Left ventricle myocardium superior (tissue), 1 donor: ENCODE results near the gene PLIN5. TPM values are rescaled to one million over a fixed set of nuclear protein-coding genes. Genes with fewer than 3 reads are reported as not detected.
A peak's percentile ranks its signal among the peaks of the same experiment; 100 is the strongest.
"Not testable (repeated sequence)": the region's sequence is repeated elsewhere in the genome, so short reads cannot be mapped to it uniquely, and the experiment has no call there.

Experiments
- ATAC-seq: fragments of 200-7000 bp; cut with Tn5 transposase; one replicate; pipeline ENCODE4 v1.9.1; 2020; ENCODE audit warnings: mild to moderate bottlenecking, moderate library complexity
- DNase-seq: peaks from one replicate; pipeline ENCODE4 v3.0.0-alpha.2; 2020
- intact Hi-C: fragments of 100-400 bp; cut with micrococcal nuclease; formaldehyde crosslinking; loops from one replicate; pipeline ENCODE4 v1.11.0; 2022
- total RNA-seq: library from RNA; stranded (reverse); fragmentation: NEBNext Ultra II Directional; extraction: Animal tissue kit (Norgen Biotek cat#: 25700); gene quantifications from one replicate; pipeline ENCODE4 v1.2.1, GENCODE V29; 2021
- donor health status: DM: no; HTN: yes; CAD: no; lungs with severe emphysema.

The PLIN5 gene
- total RNA-seq, 1 donor from 2014 or later, result 44.2 TPM

DNA sequence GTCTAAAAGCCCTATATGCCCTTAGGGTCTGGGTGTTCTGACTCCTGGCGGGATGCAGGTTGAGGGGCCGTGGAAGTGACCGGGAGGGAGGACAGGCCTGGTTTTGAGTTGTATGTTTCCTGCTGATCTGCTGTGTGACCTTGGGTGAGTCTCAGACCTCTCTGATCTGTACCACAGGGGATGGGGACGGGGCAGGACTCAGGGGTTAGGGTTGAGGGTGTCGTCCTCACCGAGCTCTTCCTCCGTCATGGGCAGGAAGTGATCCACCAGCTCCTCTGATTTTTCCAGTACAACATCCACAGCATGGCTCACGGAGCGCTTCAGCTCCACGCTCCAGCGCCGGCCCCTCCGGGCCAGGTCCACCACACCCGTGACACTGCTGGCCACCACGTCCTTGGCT lies 6.2 kb downstream of the PLIN5 start:
- intact Hi-C loops, result no loop called here
- DNase-seq (no peak), ATAC-seq (no peak)

DNA sequence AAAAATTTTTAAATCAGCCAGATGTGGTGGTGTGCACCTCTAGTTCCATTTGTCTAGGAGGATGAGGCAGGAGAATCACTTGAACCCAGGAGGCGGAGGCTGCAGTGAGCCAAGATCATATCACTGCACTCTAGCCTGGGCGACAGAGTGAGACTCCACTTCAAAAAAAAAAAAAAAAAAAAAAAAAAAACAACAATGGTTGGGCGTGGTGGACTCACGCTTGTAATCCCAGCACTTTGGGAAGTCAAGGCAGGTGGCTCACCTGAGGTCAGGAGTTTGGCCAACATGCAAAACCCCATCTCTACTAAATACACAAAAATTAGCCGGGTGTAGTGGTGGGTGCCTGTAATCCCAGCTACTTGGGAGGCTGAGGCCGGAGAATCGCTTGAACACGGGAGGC lies 7.6 kb downstream of the PLIN5 start:
- DNase-seq, intact Hi-C loops, ATAC-seq: not testable (repeated sequence)

DNA sequence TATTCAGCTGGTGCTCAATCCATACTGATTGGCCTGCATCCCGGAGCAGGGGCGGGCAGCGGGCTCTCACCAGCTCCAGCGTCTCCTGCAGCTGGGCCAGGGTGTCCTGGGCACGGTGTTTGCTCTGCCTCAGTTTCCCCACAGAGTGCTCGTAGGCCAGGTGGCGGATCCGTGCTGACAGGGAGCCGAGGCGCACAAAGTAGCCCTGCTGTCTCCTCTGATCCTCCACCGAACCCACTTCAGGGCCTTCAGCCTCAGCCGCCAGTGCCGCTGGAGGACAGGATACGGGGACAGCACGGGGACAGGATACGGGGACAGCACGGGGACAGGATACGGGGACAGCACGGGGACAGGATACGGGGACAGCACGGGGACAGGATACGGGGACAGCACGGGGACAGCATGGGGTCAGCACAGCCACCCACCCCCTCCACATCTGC lies 9.4 kb downstream of the PLIN5 start:
- intact Hi-C loops, result no loop called here
- DNase-seq, result no peak
- ATAC-seq, result no peak

DNA sequence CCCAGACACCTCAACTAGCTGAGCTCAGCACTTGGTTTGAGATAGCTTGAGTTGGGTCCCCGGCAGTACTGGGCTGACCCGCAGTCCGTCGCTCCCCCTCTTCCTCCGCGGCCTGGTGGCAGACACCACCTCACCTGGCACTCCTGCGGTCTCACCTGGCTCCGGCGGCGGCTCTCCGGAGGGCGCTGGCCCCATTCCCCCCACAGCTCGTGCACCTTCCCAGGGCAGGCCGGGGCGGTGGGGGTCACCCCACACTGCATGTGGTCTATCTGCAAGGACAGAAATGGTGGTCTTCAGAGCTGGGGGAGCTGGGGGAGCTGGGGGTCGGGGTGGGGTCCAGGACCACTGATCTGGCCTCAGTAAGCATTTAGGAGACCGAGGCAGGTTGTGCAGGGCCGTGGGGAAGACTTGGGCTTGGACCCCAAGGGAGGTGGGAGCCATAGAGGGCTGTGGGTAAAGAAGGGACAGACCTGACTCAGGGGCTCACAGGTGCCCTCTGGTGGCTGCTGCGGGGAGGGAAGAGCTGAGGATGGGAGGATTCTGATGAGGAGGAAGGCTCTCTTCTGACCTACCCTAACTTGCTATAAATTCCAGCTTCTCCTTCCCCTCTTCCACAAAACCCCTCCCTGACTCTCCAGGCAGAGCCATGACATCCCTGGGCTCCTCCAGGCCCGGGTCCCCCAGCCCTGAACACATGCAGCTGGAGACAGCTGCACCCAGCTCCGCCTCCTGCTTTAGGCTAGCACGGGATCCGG lies 10.0 kb downstream of the PLIN5 start:
- intact Hi-C loops, result no loop called here
- ATAC-seq (peak; percentile 50), DNase-seq (peak; percentile 75)

DNA sequence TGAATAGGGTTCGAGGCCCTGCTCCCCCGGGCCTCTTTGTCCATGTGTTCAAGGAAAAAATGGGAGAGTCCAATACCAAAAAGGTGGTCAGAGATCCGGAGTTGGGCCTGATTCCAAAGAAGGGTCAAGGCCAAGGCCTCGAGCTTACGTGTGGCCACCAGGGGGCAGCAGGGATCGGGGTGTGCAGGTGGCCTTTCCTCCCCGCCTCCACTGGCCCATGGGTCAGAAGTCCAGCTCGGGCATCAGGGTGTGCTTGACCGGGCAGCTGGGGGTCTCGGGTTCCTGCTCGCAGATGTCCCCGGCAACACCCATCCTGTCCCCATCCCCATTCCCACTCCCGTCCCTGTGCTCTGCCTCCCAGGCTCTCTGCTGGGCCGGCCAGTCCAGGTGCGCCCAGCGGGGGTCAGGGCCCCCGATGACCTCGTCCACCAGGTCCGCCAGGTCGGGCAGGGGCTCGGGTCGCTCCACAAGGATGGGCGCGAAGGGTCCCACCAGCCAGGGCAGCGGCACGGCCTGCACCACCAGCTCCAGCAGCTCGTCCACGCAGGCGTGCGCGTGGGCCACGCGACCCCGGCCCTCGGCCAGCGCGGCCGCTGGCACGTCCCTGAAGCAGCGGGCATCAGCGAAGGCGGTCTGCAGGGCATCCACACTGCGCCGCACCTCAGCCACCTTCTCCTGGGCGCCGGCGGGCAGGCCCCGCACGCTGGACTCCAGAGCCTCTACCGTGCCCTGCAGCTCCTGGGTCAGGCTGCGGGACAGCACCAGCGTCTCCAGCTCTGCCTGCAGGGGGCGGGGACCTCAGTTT lies 11.5 kb downstream of the PLIN5 start:
- ATAC-seq (no peak), DNase-seq (peak; percentile 73)
- intact Hi-C loops, result no loop called here

DNA sequence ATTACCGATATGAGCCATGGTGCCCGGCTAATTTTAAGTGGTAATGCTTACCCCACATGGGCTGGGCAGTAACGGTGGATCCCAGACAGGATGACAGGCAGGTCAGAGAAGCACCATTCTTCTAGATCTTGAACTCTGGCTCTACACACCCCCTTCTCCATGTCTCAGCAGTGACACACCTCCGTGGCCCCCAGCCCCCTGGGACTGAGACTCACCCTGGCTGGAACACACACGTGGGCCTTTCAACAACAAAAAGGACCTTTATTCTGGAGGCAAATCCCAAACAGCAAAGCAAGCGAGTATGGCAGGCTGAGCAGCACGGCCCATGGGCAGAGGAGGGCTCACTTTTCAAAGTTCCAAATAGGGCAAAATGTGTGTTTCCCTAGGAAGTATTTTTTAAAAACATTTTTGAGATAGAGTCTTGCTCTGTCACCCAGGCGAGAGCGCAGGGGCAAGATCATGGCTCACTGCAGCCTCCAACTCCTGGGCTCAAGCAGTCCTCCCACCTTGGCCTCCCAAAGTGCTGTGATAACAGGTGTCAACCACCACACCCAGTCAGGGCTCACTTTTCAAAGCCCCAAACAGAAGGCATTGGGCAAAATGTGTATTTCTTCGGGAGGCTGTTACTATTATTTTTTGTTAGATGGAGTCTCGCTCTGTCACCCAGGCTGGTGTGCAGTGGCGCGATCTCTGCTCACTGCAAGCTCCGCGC lies 12.6 kb downstream of the PLIN5 start:
- intact Hi-C loops, result no loop called here
- DNase-seq, result no peak
- no peak for ATAC-seq

DNA sequence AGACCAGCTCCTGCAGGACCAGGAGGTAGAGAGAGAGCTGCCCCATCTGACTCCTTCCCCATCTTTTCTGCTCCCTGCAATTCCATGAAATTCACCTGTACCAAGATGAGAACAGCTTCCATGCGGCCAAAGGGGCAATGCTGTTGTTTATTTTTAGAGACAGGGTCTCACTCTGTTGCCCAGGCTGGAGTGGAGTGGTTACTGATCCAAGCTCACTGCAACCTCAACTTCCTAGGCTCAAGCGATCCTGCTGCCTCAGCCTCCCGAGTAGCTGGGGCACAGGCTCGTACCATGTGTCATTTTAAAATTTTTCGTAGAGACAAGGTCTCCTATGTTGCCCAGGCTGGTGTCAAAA lies 13.2 kb downstream of the PLIN5 start:
- ATAC-seq (no peak), DNase-seq (no peak)
- intact Hi-C loops, result no loop called here

DNA sequence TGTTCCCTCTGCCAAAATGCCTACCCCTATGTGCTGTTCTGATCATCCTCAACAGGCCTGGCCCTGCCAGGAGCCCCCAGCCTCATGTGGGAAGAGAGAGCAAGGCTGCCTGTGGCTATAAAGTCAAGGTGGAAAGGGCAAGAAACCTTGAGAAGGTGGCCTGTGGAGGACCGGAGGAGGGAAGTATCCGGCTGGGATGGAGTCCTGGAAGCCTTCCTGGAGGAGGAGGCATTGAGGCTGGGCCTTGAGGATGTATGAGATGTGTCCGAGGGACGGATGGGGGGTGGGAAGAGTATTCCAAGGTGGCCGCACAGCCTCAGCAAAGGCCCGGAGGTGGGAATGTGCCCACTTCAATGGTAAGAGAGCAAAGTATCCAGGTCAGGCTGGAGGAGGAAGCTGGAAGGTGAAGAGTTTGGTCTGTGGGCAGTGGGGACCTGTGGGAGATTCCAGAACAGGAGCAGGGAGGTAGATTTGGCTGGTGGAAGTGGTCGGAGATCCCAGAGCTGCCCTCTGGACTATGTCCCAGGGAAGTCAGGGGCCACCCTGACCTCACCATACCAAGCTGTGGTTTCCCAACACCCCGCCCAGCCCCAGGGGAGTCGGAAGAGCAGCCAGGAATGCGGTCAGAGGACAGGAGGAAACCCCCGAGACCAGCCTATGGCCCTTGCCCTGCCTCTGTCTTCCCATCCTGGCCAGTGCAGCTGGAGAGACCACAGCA lies 13.7 kb downstream of the PLIN5 start:
- ATAC-seq (no peak), DNase-seq (no peak)
- intact Hi-C loops, result no loop called here

DNA sequence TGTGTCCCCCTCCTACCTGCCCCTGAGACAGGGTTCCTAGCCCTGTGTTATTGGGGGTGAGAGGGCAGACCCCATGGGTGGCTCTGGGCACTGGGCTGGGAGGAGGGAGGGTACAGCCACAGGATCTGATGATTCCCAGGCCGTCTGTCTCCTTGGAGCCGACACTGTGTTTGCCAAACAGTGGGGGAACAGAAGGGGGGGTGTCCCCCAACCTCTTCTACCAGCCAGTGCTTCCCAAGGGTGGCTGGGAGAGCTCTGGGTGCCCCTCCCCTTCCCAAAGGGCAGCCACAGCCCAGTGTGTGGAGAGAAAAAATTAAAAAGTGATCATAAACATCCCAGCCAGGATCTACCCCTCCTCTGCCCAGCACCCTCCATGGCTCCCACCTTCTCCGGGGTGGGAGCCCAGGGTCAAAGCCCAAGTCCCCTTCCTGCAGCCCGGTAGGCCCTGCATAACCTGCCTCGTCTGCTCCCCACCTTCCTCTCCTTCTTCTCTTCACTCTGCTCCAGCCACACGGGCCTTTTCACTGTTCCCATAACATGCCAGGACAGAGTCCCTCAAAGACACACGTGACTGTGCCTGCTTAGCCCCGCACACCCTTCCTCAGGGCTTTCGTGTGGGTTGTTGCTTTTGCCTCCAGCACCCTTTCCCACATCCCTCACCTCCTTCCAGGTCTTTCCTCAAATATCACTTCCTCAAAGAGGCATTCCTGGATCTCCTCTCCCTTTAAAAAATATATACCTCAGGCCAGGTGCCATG lies 15.3 kb downstream of the PLIN5 start:
- DNase-seq (peak; percentile 75), ATAC-seq (peak; percentile 71)
- intact Hi-C loops, result no loop called here

DNA sequence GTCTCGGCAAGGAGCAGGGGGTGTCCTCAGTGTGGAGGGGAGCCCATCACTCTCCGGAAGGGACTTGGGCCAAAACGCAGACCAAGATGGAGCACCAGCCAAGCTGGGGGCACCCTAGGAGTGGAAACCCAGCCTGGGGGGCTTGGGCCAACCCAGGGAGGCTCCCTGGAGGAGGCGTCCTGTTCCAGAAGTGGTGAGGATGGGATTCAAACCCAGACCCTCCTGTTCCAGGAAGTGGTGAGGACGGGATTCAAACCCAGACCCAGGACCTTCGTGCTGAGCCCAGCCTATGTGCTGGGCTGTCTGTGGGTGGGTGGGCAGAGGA lies 15.9 kb downstream of the PLIN5 start:
- ATAC-seq (no peak), DNase-seq (no peak)
- intact Hi-C loops, result no loop called here

DNA sequence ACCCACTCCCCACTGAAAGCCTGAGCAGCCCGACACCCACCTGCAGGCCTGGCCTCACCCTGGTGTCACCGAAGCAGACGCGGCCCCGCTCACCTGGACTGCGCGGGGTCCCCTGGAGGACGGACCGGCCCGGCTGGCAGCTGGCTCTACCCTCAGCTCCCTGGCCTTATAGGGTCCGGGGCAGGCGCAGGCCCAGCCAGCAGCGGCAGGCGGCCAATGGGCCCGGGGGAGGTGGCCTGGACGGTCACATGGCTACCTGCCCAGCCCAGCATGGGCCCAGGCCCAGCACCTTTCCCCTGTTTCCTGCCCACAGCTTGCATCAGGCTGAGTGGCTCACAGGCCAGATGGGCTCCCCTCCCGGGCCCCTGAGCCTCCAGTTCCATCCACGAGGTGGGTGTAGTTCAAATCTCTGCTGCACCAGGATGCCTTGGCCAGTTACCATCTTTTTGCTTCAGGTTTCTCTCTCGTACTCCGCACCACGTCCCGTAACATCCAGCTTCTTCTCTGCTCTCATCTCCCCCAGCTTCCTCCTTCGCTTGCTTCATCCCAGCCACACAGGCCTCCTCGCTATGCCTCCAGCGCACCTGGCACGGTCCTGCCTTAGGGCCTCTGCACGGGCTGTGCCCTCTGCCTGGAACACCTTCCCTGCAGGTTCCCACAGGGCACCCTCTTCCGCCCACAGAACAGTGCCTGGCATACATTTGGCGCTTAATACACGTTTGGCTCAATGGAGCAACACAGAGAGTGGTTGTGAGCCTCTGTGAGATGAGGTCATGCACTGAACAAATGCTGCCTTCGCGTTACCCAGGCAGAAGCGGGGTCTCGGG lies 16.5 kb downstream of the PLIN5 start, which contains the start of gene PLIN4:
Gene PLIN4 (minus strand): TSS at position 142 of the 827 bp plus-strand sequence. CDS start 214 bp downstream, outside the sequence.
- peak; percentile 92 for DNase-seq
- intact Hi-C loops, result no loop called here
- peak; percentile 84 for ATAC-seq

DNA sequence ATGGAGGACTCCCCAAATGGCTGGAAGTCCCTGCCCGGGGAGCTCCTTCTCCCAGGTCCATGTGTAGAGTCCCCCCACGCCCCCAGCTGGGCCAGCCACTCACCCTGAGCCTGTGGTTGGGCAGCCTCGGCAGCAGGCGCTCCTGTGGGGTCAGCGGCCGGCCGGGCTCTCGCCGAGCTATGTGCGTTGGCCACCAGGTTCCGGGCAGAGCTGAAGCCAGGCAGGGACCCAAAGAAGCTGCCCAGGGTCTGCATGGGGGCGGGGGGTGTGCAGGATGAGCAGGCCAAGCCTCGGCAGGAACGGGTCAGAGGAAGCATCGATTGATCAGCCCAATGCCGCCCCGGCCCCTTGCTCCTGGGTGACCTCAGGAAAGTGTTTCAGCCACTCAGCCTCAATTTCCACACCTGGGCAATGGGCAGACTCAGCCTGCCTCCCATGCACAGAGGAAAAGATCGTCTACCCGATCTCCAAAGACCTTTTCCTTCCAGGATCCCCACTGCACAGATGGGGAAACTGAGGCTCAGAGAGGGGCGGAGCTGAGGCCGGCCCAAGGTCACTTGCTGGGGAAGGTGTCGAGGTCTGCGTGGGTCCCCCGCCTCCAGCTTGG lies 17.5 kb downstream of the PLIN5 start:
- ATAC-seq (peak; percentile 4), DNase-seq (no peak)
- intact Hi-C loops, result no loop called here

DNA sequence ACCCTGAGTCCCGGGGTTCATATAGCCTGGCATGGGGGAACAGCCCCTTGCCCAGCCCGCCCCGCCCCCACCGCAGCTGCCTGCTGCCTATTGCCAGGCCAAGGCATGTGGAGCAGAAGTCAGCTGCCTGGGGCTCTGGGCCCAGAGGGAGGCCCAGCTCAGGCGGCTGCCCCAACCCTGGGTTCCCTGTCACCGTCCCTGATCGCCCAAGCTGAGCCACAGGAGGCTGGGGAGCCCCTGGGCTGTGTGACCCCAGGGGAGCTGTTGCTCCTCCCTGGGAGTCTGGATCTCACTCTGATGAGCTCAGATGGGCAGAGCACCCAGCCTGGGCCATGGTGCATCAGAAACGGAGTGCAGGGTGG lies 18.1 kb downstream of the PLIN5 start:
- intact Hi-C loops, result no loop called here
- DNase-seq (peak; percentile 71), ATAC-seq (peak; percentile 54)

DNA sequence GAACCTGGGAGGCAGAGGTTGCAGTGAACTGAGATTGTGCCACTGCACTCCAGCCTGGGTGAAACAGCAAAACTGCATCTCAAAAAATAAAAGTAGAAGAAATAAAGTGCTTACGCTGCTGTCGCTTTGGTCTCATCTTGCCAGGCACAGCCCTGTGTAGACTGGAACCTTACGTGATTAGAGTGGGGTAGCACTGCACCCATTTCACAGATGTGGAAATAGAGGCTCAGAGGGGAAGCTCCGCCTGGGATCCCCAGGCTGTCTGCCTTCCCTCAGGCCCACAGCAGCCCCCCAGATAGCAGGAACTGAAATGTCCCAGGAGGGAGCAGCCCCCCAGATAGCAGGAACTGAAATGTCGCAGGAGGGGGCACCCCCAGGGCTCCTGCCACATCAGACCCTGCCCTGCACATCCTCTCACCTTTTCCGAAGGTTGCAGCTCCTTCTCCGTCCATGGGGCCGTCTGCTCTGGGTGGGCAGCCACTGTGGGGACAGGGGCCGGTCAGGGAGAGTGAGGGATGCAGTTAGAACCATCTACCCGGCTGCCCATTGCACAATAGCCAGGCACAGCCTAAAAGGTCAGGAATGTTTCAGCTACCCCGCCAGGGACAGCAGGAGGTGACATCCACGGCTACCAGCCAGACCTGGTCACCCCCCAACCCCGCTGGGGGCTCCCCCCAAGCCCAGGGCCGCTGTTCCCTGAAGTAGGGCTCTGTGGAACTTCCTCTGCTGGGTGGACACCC lies 18.7 kb downstream of the PLIN5 start:
- no peak for DNase-seq
- intact Hi-C loops, result no loop called here
- peak; percentile 9 for ATAC-seq

DNA sequence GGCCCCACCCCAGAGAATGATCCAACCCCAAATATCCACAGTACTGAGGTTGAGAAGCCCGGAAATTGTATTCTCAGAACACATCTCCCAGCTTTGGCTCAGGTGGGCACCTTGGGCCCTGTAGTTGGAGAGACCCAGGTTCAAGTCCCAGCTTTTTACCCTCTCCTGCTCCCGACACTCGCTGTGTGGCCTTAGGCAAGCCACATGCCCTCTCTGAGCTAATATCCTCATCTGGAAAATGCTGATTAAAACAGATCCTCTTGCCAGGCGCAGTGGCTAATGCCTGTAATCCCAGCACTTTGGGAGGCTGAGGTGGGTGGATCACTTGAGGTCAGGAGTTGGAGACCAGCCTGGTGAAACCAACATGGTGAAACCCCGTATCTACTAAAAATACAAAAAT lies 19.3 kb downstream of the PLIN5 start:
- intact Hi-C loops, result no loop called here
- DNase-seq, result no peak
- ATAC-seq, result no peak

DNA sequence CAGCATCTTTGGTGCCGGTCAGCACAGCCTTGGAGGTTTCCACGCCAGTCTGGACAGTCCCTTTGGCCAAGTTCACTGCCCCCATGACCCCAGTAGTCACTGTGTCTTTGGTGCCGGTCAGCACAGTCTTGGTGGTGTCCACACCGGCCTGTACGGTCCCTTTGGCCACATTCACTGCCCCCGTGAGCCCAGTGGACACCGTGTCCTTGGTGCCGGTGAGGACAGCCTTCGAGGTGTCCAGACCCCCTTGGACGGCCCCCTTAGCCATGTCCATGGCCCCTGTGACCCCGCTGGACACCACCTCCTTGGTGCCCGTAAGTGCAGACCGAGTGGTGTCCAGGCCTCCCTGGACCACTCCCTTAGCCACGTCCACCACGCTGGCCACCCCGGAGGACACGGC lies 21.8 kb downstream of the PLIN5 start:
- ATAC-seq (no peak), DNase-seq (no peak)
- intact Hi-C loops, result no loop called here

DNA sequence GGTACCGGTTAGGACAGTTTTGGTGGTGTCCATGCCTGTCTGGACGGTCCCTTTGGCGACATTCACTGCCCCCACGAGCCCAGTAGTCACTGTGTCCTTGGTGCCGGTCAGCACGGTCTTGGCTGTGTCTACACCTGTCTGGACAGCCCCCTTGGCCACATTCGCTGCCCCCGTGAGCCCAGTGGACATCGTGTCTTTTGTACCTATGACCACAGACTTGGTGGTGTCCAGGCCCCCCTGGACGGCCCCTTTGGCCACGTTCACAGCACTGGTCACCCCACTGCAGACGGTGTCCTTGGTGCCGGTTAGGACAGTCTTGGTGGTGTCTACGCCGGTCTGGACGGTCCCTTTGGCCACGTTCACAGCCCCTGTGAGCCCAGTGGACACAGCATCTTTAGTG lies 23.0 kb downstream of the PLIN5 start:
- ATAC-seq (no peak), DNase-seq (no peak)
- intact Hi-C loops, result no loop called here
